ENCODE data around the gene MCL1. TPM values are rescaled to one million over a fixed set of nuclear protein-coding genes. Genes with fewer than 3 reads are reported as not detected.

Gene MCL1
- total RNA-seq, 1 donor from 2014 or later: 233 TPM

DNA sequence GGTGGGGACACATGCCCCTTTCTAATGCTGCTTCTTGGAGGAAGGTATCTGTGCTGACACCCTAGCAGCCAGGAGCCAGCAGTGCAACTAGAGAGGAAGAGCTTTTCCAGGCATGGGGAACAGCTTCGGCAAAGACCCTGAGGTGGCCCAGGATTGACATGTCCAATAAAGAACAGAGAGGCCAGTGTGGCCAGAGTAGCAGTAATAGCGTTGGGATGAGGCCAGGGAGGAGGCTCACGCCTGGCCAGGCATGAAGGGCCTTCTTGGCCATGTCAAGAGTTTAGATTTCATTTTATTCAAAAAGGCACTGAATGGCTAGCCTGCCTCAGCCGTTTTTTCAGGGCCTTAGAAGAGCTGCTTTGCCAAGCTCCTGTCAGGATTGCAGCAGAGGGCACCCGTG, 46.5 kb downstream of the MCL1 start:
- H3K27ac Mint-ChIP-seq: no peak overlapping the region
- H3K4me3 Mint-ChIP-seq: no peak overlapping the region

DNA sequence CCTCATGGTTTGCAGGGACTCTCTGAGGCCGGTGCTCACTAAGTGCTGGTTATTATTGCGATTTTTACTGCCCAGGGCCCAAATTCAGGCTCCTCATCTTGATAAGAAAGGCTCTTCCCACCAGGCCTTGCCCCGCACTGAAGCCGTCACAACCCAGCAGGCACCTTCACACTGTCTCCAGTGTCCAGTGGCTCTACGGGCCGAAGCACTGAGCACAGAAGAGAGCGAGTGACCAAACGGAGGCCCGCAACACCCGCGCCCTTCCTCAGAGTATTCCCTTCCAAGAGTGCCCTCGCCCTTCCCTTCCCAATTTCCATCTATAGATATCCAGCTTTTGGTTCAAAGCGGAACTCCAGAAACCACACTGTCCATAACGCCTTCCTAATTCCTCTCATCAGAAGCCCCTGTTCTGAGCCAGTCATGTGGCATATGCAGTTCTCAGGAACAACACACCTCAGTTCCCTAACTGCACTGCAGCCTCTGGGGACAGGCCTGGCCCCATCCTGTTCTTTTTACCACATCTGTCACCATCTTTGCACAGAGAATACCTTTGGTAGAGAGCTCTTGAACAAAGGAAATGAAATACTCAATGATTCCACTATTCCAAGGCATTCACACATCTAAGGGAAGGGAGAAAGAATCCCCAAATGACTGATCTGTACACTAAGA, 48.8 kb downstream of the MCL1 start:
- Mint-ChIP-seq H3K27me3 (no peaks in the 10 kb centered on the region), H3K27ac (no peak overlapping the region), H3K9me3 (no peaks in the 10 kb centered on the region), H3K4me3 (no peak overlapping the region), H3K4me1 (no peaks in the 10 kb centered on the region), H3K36me3 (ENCODE audit: low read depth) (no peaks in the 10 kb centered on the region)
- intact Hi-C loops (cut with micrococcal nuclease): no loop called here
- ChIA-PET POLR2A (no interaction called here), CTCF (interaction anchor here (0.8 to 2.1 kb wide), 3 partner anchors 62 to 92 kb away, joined by 3 to 12 read pairs (median 3); no protein-coding TSS in a partner anchor)
- TF ChIP-seq, protein P1, sequence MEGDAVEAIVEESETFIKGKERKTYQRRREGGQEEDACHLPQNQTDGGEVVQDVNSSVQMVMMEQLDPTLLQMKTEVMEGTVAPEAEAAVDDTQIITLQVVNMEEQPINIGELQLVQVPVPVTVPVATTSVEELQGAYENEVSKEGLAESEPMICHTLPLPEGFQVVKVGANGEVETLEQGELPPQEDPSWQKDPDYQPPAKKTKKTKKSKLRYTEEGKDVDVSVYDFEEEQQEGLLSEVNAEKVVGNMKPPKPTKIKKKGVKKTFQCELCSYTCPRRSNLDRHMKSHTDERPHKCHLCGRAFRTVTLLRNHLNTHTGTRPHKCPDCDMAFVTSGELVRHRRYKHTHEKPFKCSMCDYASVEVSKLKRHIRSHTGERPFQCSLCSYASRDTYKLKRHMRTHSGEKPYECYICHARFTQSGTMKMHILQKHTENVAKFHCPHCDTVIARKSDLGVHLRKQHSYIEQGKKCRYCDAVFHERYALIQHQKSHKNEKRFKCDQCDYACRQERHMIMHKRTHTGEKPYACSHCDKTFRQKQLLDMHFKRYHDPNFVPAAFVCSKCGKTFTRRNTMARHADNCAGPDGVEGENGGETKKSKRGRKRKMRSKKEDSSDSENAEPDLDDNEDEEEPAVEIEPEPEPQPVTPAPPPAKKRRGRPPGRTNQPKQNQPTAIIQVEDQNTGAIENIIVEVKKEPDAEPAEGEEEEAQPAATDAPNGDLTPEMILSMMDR (IDR thresholded peaks at IDR 0.05): no peak
- DNase-seq (no peak), ATAC-seq (ENCODE audit: low read depth) (no peak)

More for the DNA sequence above, 46.5 kb downstream of the MCL1 start:
- ChIA-PET POLR2A (interaction anchor here (0.6 to 0.7 kb wide), 2 partner anchors 224 to 297 kb away, joined by 4 read pairs; partner anchors contain the start of gene ANP32E), CTCF (interaction anchor here (1.5 to 2.1 kb wide), 3 partner anchors 16 to 70 kb away, joined by 4 to 12 read pairs (median 8); no protein-coding TSS in a partner anchor)
- TF ChIP-seq, protein P1 (IDR thresholded peaks at IDR 0.05): no peak
- DNase-seq (no peak), ATAC-seq (ENCODE audit: low read depth) (no peak)
- Mint-ChIP-seq H3K4me1 (no peaks in the 10 kb centered on the region), H3K36me3 (ENCODE audit: low read depth) (no peaks in the 10 kb centered on the region), H3K27me3 (no peaks in the 10 kb centered on the region), H3K9me3 (no peaks in the 10 kb centered on the region)
- intact Hi-C loops (cut with micrococcal nuclease): loop anchor here (1.0 kb wide), 2 partner anchors 18 to 69 kb away; partner anchors contain the start of gene FALEC

DNA sequence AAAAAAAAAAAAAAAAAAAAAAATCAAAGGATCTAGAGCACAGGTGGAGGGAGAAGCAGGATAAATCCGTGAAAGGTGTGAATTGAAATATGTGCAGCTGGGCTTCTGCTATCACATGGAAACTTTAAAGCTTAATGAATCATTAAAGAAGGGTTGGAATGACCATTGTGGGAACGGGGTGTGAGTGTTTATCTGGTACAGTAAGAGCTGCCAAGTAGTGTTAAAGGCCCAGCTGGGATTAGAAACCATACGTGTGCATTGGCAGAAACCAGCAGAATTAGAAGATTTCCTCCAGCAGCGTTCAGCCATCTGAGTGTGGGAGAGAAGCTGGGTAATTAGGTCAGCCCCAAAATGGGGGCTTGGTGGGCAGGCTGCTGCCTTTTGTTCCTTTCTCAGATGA, 50.4 kb downstream of the MCL1 start:
- no peaks in the 10 kb centered on the region for H3K9me3 Mint-ChIP-seq
- H3K27me3 Mint-ChIP-seq: no peaks in the 10 kb centered on the region
- ChIA-PET CTCF (no interaction called here), POLR2A (interaction anchor here (0.7 kb wide), 1 partner anchor 71 kb away, joined by 3 read pairs; no protein-coding TSS in a partner anchor)
- H3K4me1 Mint-ChIP-seq: no peaks in the 10 kb centered on the region
- H3K36me3 Mint-ChIP-seq (ENCODE audit: low read depth): no peaks in the 10 kb centered on the region
- no peak for ATAC-seq (ENCODE audit: low read depth)
- TF ChIP-seq, protein P1 (IDR thresholded peaks at IDR 0.05): no peak
- H3K27ac Mint-ChIP-seq: no peak overlapping the region
- H3K4me3 Mint-ChIP-seq: no peak overlapping the region
- intact Hi-C loops (cut with micrococcal nuclease): no loop called here
- DNase-seq: no peak

DNA sequence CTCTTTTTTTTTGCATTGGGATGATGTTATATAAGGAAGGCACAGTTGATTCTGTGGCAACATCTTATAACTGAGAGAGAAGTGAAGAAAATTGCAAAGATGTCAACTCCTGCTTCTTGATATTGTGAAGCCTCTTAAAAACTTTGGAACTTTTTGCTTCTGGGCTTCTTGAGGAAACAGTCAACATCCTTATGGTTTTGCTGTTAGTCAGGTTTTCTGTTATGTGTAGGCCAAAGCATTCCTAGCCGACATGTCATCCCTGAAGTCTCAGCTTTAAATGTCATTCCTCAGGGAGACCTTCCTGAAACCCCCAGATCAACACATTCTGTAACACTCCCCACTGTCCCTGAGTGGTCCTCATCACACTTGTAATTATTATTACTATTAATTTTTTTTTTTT, 51.2 kb downstream of the MCL1 start:
- intact Hi-C loops (cut with micrococcal nuclease): no loop called here
- ATAC-seq (ENCODE audit: low read depth) (no peak), DNase-seq (no peak)
- Mint-ChIP-seq H3K36me3 (ENCODE audit: low read depth) (no peaks in the 10 kb centered on the region), H3K4me1 (no peaks in the 10 kb centered on the region), H3K27me3 (no peaks in the 10 kb centered on the region), H3K4me3 (no peak overlapping the region), H3K9me3 (no peaks in the 10 kb centered on the region), H3K27ac (no peak overlapping the region)
- TF ChIP-seq, protein P1 (IDR thresholded peaks at IDR 0.05): no peak
- POLR2A ChIA-PET: no interaction called here
- CTCF ChIA-PET: no interaction called here

DNA sequence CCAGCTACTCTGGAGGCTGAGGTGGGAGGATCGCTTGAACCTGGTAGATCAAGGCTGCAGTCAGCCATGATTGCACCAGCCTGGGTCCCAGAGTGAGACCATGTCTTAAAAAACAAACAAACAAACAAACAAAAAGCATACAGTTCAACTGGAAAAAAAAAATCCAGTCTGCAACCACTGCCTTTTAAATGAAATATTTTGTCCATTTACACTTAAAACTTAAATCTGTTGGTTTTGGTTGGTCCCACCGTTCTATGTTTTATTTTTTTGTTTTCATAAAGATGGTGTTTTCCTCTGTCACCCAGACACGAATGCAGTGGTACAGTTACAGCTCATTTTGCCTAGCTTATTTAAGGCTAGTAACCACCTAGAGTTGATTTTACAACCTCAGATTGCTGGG, 54.1 kb downstream of the MCL1 start:
- no peaks in the 10 kb centered on the region for H3K9me3 Mint-ChIP-seq
- TF ChIP-seq, protein P1 (IDR thresholded peaks at IDR 0.05): no peak
- CTCF ChIA-PET: no interaction called here
- ATAC-seq (ENCODE audit: low read depth) (no peak), DNase-seq (no peak)
- H3K4me1 Mint-ChIP-seq: no peaks in the 10 kb centered on the region
- POLR2A ChIA-PET: no interaction called here
- no peaks in the 10 kb centered on the region for H3K36me3 Mint-ChIP-seq (ENCODE audit: low read depth)
- H3K27ac Mint-ChIP-seq: no peak overlapping the region
- H3K4me3 Mint-ChIP-seq: no peak overlapping the region
- intact Hi-C loops (cut with micrococcal nuclease): no loop called here
- no peaks in the 10 kb centered on the region for H3K27me3 Mint-ChIP-seq

Other genes starting within 250 kb of the MCL1 start
- 27.1 and 28.6 TPM in 2 replicates for gene RPRD2, start 215.5 kb downstream of the MCL1 start, total RNA-seq
- 42.6 and 50.7 TPM in 2 replicates for gene TARS2, start 92.2 kb downstream of the MCL1 start, total RNA-seq
- 1.7 and 2.1 TPM in 2 replicates for gene ECM1, start 71.5 kb downstream of the MCL1 start, total RNA-seq
- 1.1 TPM in 1 of 2 replicates, not detected in the other for gene FALEC, start 63.9 kb downstream of the MCL1 start, total RNA-seq
- 0.11 TPM in 1 of 2 replicates, not detected in the other for gene ADAMTSL4, start 30.2 kb downstream of the MCL1 start, total RNA-seq
- gene ENSA, start 50.0 kb upstream of the MCL1 start, total RNA-seq: 202 and 227 TPM in 2 replicates
- 19.7 and 22.5 TPM in 2 replicates for gene GOLPH3L, start 117.5 kb upstream of the MCL1 start, total RNA-seq
- 1.4 and 1.6 TPM in 2 replicates for gene HORMAD1, start 141.3 kb upstream of the MCL1 start, total RNA-seq
- gene CTSS, start 186.2 kb upstream of the MCL1 start, total RNA-seq: 162 and 165 TPM in 2 replicates
- gene CTSK, start 228.7 kb upstream of the MCL1 start, total RNA-seq: 2.1 and 3.5 TPM in 2 replicates